ENCODE data around the gene TRA2B.

Gene TRA2B

GRCh38 chr3:185937689-185938374 is at the start of gene TRA2B:
Gene TRA2B (minus strand): TSS chr3:185938014. CDS start chr3:185937860, 154 bp downstream.
- DNase-seq, result peak; percentile 96

- no peak for DNase-seq
Observed at GRCh38 chr3:185986198-185986777, 48.5 kb upstream of the TRA2B start.

- DNase-seq, result no peak
Observed at GRCh38 chr3:185984203-185984602, 46.4 kb upstream of the TRA2B start.

- DNase-seq, result peak; percentile 2
Observed at GRCh38 chr3:185983495-185984141, 45.8 kb upstream of the TRA2B start.

- no peak for DNase-seq
Observed at GRCh38 chr3:185982632-185983031, 44.8 kb upstream of the TRA2B start.

- DNase-seq, result no peak
Observed at GRCh38 chr3:185981621-185982020, 43.8 kb upstream of the TRA2B start.

GRCh38 chr3:185979721-185980121 is 41.9 kb upstream of the TRA2B start:
- DNase-seq, result no peak

GRCh38 chr3:185978516-185978915 is 40.7 kb upstream of the TRA2B start:
- no peak for DNase-seq

- no peak for DNase-seq
Observed at GRCh38 chr3:185977679-185978040, 39.8 kb upstream of the TRA2B start.

GRCh38 chr3:185976977-185977678 is 39.3 kb upstream of the TRA2B start:
- DNase-seq, result peak; percentile 39

GRCh38 chr3:185976100-185976499 is 38.3 kb upstream of the TRA2B start:
- no peak for DNase-seq

- DNase-seq, result no peak
Observed at GRCh38 chr3:185971579-185971978, 33.8 kb upstream of the TRA2B start.

GRCh38 chr3:185968168-185968567 is 30.4 kb upstream of the TRA2B start:
- DNase-seq, result no peak

- DNase-seq, result no peak
Observed at GRCh38 chr3:185966655-185967054, 28.8 kb upstream of the TRA2B start.

GRCh38 chr3:185965496-185965895 is 27.7 kb upstream of the TRA2B start:
- no peak for DNase-seq

GRCh38 chr3:185961675-185962232 is 23.9 kb upstream of the TRA2B start:
- DNase-seq, result no peak

- no peak for DNase-seq
Observed at GRCh38 chr3:185960522-185961288, 22.9 kb upstream of the TRA2B start.

GRCh38 chr3:185959609-185960521 is 22.1 kb upstream of the TRA2B start:
- DNase-seq, result peak; percentile 28

GRCh38 chr3:185958626-185959025 is 20.8 kb upstream of the TRA2B start:
- DNase-seq, result no peak

GRCh38 chr3:185956244-185956643 is 18.4 kb upstream of the TRA2B start:
- no peak for DNase-seq

- no peak for DNase-seq
Observed at GRCh38 chr3:185954366-185954723, 16.5 kb upstream of the TRA2B start.

- DNase-seq, result no peak
Observed at GRCh38 chr3:185950728-185951127, 12.9 kb upstream of the TRA2B start.
